ENCODE measurements around the gene SLC7A6.
"Not testable (repeated sequence)": the region's sequence is repeated elsewhere in the genome, so short reads cannot be mapped to it uniquely, and the experiment has no call there.

SLC7A6 gene

DNA sequence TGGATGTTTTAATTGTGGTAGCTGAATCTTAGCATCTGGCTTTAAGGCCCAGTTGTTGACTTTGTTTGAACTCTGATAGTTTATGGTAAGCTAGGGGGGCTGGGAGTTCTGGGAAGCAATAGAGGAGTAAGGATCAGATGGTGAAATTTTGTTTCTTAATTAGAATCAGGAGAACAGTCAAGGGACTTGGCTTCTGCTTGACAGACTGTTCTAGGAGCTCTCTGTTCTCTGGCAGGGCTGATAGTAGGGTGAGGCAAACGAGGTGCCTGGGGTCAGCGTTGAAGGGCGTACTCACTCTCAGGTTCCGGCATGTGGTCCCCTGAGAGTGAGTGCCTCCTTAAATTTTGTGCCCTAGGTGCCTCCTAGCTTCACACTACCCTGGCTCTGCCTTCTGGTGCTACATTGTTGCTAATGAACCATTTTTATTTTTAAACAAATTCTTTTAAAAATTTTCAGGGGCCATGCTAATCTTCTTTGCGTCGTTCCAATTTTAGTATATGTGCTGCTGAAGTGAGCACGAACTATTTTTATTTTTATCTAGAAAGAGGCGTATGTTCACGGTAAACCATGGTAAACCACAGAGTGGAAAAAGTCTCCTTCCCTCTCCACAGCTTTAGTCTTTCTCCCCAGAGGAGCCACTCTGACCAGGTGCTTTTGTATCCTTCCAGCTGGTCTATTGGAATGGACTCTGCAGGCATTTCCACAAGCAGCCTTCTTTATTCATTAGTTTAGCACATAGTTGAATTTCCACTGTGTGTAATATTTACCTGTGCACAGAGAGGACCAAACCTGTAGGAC lies 19.7 kb downstream of the SLC7A6 start:
- DNase-seq (ENCODE audit: low read depth): no peak

DNA sequence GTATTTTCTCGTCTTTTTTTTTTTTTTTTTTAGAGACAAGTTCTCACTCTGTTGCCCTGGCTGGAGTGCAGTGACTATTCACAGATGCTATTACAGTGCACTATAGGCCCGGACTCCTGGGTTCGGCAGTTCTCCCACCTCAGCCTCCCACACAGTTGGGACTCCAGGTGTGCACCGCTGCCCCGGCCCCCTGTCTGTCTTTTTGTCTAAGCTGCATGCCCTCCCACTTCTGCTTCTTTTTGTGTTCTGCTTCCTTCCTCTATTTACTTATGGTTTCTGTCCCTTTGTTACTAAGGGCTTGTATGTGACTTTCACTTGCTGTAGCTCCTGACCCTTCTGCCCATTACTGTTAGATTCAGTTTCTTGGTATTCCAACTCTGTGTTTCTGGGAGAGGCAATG lies 20.5 kb downstream of the SLC7A6 start:
- DNase-seq (ENCODE audit: low read depth): no peak

DNA sequence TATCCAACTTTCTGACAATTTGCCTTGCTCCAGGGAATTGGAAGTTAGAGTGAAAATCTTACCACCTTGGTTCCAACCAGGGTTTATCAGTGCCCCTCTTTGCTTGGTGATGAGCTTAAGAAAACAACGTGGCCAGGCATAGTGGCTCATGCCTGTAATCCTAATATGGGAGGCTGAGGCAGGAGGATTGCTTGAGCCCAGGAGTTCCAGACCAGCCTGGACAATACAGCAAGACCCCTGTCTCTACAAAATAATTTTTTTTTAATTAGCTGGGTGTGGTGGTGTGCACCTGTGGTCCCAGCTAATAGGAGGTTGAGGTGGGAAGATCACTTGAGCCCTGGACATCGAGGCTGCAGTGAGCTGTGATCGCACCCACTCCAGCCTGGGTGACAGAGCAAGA lies 21.4 kb downstream of the SLC7A6 start:
- DNase-seq (ENCODE audit: low read depth): no peak

DNA sequence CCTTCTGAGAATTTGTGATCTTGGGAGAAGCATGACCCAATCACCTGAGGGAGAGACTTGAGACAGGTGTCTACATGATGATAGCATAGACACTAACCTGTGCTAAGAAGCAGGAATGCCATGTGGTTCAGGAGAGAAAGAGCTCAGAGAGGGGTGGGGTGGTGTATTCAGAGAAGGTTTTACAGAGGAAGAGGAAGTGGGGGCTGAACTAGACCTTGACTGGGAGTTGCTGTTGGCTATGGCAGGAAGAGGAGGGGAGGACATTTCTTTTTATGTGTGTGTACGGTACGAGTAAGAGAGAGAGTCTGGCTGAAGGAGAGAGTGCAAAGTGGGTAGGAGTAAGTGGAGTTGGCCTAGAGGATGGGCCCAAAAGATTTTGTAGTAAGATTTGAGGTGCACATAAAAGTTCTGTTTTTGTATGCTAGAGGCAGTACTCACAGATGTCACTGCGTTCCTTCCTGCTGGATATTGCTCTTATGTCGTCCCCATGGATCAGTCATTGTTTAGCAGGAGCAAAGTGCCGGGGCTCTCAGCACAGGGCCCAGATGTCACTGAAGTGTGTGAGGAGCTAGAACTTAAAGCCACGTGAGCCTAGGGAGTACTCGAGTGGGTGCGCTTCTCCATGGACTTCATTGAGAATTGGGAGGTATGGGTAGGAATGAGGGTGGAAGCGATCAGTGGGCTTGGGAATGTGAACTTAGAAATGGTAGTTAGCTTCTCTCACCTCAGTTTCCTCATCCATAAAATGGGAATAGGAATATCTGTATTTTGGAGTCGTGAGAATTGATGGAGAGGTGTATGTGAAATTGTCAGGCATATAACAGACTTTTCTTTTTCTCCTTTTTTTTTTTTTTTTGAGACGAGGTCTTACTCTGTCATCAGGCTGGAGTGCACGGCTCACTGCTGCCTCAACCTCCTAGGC lies 22.1 kb downstream of the SLC7A6 start:
- DNase-seq (ENCODE audit: low read depth): no peak

DNA sequence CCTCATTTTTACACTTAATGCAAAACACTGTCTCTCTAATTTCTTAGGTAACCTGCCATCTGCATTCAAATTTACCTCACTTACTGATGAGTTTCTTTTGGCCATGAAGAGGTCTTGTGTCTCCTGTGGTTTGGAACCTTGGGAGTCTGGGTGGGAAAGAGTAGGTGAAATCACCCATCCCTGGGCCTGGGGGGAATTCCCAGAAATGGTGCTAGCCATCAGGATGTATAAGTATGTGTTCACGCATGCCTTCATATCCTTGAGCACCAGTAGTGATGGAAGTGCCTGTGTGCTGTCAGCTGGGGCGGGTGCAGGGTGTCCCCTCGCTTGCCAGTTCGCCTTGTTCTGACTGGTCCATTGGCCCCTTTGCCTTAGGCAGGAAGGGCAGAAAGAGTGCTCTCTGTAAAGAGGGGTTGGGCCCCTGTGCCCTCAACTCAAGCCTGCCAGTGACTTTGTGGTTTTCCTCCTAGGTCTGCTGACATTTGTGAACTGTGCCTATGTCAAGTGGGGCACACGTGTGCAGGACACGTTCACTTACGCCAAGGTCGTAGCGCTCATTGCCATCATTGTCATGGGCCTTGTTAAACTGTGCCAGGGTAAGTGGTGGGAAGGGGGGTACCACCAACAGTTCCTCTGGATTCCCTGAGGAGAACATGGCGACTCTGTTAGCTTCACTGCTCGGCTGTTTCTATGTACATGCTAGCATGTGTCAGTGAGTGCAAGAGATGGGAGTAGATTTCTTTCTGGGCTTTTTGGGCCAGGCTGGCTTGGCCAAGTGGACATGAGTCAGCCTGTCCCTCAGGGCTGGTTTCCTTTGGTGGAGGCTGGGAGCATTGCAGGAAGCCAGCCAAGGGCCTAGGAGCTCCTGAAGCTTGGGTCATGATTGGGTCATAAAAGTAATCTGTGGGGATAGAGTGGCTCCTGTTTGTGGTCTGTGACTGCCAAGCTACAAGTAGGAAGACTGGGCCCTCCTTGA lies 23.2 kb downstream of the SLC7A6 start:
- DNase-seq (ENCODE audit: low read depth): no peak

DNA sequence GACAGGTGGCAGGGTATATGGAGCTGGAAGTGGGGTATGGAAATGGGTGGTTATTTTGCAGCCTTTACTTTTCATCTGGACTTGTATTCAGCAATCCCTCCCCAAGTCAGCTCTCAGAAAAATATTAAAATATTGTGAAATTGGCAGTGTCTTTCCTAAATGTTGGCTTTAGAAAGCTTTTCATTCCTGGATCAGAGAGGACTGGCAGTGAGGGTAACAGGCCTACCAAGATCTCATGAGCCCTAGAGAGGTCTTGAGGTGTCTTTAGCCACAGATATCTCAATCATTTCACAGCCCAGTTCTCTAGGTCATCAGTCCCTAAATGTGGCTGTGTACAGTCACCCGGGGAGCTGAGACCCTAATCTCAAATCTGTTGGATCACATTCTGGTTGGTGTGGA lies 23.9 kb downstream of the SLC7A6 start:
- no peak for DNase-seq (ENCODE audit: low read depth)

DNA sequence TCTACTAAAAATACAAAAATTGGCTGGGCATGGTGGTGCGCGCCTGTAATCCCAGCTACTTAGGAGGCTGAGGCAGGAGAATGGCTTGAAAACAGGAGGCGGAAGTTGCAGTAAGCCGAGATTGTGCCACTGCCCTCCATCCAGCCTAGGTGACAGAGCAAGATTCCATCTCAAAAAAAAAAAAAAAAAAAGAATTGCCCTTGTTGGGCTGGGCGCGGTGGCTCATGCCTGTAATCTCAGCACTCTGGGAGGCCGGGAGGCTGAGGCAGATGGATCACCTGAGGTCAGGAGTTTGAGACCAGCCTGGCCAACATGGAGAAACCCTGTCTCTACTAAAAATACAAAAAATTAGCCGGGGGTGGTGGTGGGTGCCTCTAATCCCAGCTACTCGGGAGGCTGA lies 24.5 kb downstream of the SLC7A6 start:
- not testable (repeated sequence) for DNase-seq (ENCODE audit: low read depth)

DNA sequence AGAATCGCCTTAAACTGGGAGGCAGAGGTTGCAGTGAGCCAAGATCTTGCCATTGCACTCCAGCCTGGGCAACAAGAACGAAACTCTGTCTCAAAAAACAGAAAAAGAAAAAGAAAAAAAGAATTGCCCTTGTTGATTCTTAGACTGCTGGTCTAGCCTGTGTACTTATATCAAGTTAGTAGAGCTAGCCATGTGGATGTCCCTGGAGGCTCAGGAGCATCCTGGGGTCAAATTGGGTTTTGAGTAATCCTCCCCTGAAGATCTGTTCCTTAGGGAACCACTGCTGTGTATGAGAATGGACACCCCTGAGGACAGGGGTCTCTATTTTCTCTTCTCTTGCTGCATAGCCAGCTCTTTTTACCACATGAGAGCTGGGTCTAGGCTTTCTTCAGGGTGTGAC lies 24.9 kb downstream of the SLC7A6 start:
- no peak for DNase-seq (ENCODE audit: low read depth)

DNA sequence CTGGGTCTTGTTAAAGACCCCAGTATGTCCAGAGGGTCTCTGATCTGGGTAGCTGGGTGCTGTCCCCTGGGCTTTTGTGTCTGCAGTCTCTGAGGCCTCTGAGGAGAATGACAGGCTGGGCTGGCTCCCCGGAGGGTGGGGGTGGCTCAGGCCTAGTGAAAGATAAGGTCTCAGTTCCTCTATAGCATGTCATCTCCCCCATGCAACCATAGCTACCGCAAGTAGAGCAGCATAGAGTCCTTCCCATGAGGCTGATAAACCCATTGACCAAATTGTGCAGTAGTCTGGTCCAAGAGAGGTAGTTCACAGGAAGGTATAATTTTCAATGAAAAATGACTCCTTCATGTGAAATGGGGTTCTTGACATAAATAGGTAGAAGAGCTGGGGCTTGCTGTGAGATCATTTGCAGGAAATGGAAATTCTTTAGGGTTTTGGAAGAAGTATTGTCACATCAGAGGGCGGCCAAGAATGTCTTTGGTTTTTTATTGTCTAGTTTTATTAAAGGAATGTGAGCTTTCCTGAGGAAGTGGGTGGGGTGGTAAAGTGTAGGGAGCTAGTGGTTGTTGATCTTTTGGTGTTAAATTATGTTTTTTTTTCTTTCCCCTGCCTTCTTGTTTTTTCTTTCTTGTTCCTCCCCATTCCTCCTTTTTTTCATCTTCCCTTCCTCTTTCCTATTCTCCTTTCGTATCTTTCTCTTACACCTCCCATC lies 25.4 kb downstream of the SLC7A6 start:
- no peak for DNase-seq (ENCODE audit: low read depth)

DNA sequence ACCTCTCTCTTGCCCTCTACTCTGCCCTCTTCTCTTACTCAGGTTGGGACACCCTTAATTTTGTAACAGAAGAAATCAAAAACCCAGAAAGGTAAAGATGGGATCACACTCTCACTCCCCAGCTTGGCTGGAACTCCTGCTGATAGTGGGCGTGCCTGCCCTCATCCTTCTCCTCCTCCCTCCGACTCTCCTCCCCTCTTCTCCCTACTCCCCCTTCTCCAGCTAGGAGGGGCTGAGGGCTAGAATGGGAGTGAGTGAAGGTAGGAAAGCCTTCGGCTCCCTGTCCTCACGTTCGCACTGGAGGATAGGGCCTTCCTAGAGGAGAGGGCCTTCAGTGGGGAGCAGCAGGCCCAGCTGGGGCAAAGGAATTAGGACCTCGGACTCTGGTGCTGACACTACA lies 26.1 kb downstream of the SLC7A6 start:
- DNase-seq (ENCODE audit: low read depth): no peak

DNA sequence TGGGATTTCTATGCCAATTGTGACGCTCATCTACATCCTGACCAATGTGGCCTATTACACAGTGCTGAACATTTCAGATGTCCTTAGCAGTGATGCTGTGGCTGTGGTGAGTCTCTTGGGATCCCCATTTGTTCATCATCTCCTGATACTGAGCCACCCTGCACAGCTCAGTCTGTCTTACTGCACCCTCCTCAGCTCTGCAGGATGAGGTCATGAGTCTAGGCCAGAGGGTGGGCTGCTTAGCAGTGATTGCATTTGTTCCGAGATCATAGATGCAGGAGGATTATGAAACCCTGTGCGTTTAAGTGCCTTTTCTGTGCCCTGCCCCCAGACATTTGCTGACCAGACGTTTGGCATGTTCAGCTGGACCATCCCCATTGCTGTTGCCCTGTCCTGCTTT lies 26.9 kb downstream of the SLC7A6 start:
- DNase-seq (ENCODE audit: low read depth): no peak

DNA sequence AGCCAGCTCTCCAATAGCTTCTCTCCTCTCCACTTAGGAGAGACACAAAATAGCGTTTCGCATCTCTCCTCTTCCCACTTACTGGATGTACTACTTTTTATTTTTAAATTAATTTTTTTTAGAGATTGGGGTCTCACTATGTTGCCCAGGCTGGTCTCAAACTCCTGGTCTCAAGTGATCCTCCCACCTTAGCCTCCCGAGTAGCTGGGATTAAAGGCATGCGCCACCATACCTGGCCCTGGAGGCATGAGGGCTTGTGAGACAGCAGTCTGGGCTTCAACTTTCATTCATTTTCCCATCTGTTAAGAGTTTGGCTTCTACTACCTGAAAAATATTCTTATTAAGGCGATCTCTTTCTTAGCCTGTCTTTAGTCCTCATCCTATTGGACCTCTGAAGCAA lies 28.1 kb downstream of the SLC7A6 start:
- no peak for DNase-seq (ENCODE audit: low read depth)

DNA sequence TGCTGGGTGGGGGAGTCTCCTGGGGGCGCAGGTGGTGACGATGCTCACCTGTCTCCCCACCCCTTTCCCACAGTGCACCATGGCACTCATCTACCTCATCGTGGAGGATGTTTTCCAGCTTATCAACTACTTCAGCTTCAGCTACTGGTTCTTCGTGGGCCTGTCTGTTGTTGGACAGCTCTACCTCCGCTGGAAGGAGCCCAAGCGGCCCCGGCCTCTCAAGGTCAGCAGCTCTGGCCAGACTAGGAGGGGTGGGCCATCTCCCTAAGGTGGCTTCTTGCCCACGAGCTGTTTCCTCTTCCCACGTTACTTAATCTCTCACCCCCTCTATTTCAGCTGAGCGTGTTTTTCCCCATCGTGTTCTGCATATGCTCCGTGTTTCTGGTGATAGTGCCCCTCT lies 32.0 kb downstream of the SLC7A6 start:
- DNase-seq (ENCODE audit: low read depth): no peak

DNA sequence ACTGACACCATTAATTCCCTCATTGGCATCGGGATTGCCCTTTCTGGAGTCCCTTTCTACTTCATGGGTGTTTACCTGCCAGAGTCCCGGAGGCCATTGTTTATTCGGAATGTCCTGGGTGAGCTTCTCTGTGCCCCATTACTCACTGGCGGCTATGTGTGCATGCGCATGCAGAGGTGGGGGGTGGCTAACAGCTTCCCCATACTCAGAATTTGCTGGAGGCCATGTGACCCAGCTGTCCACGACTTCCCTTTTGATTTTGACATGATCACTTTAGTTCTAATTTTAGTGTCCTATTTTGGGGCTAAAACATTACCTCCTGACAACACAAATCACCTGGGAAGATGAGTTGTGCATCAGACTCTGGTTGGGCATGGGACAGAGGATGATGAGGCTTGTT lies 32.4 kb downstream of the SLC7A6 start:
- no peak for DNase-seq (ENCODE audit: low read depth)

DNA sequence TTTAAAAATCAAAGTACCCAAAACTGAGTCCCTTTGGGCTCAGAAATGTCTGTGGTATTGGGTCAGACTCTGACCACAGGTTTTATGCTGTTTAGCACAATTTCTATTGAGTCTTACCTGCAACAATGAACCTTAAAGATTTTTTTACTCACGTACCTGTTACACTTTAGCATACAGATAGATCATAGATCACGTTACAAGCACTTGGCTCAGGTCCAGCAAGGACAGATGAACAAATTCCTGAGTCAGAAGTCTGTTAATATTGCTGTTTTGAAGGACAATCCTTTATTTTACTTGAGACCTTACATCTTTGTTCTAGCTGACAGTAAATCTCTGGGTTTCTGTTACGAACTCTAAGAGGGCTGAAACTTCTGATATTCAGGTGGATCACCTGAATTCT lies 33.6 kb downstream of the SLC7A6 start:
- no peak for DNase-seq (ENCODE audit: low read depth)

DNA sequence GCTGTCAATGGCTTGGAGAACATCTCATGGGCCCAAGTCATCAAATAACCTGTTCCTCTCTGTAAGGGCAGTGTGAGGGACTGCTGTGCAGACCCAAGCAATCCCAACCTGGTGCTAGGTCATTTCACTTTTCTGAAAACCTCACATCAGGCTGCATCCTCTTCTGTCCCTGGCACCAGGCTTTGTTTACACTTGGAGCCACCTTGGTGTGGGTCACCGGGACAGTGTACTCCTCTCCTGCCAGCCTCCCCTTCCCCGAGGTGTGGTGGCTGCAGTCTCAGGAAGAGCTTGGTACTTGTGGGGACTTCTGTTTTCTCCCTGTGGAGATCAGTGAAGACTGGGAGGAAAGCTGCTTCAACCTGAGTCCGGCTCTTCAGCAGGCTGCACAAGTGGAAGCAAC lies 34.0 kb downstream of the SLC7A6 start:
- DNase-seq (ENCODE audit: low read depth): no peak

DNA sequence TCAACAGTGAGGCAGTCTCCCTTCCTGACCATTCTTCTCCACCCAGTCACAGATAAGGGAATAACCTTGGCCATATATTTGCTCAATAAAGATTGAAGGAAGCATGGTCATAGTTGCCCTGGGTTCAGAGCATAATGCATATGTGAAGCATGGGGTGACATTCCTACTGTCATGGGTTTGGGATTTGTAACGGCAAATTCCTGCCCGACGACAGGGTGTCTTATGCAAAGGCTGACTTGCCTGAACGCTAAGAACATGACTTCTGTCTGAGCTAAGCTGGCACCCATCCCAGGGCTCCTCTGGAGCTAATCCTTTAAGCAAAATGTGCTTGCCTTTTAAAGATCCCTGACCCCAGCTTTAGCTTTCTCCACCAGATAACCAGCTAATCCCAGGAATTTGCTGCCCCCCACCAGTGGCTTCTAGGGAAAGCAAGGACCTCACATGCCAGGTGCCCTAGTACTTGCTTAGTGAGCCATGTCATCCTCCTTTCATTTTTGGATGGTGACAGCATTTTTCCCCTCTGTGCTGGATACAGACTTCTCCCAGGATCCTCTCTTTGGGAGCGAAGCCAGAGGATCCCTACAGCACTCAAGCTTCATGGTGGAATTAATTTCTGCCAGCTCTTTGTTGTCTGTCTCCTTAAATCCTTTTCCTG lies 34.7 kb downstream of the SLC7A6 start:
- no peak for DNase-seq (ENCODE audit: low read depth)

DNA sequence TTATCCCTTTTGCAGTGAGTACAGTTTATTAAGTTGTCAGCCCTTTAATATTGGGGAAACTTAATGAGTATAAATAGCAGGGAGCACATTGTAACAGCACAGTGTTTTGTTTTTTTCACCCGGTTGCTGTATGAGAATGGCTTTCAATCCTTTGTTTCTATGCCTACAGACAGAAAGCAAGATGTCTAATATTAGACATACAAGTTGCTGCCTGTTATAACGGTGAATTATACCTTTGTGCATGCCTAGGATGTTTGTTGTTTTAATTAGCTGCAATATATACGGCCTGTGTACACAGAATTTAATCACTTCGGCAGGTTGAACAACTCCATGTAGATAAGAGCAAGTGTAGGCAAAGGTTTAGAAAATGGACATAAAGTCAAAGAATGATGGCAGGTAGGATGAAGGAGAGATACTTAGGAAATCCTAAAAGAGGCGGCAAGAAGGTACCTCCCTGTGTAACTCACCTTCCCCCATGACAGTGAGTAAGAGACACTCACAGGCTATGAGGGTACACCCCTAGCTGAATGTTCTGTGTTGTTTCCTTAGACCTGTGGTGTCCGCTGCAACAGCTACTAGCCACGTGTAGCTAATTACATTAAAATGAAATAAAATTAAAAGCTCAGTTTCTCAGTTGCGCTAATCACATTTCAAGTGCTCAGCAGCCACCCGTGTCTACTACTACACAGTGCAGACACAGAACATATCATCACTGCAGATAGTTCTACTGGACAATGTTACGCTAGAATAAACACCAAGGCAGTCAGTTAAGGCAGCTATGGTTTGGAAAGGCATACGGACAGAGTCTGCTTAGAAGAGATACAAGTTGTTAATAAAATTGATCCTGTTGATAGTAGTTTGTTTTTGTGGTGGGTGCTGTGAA lies 35.5 kb downstream of the SLC7A6 start:
- DNase-seq (ENCODE audit: low read depth): no peak

DNA sequence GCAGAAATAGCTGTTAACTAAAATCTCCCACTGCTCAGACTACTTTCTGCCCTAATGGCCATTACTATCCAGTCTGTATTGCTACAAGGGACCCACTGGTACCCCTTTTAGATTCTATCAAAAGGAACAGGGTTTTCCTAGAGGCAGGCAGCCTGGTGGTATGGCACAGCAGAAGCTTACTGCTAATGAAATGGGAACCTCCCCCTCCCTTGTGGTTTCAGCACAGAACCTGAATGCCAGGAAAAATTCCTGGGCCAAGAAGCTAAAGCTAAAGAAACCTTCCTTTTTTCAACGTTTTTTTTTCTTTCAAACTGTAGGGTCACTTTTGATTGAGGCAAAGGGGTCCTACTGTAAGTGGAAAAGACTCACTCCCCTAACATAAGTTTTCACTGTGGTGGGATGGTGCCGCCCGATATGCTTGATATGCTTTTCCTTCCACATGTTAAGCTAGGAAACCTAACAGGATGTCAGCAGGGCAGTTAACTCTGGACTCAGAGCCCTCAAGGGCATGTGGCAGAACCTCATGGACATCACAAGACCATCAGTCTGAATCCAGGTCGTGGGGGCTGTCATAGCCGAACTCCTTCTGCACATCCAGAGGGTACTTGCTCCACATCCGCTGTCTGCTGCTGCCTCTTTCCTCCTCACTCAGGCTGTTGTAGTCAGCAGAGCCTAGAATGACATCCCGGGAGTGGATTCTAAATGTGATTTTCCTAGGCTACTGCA lies 36.6 kb downstream of the SLC7A6 start:
- no peak for DNase-seq (ENCODE audit: low read depth)
